GM19328 (cell line): ENCODE results near the gene STK31.
"Not testable (repeated sequence)": the region's sequence is repeated elsewhere in the genome, so short reads cannot be mapped to it uniquely, and the experiment has no call there.

Experiments used
- ATAC-seq: cut with Tn5 transposase; IDR thresholded peaks from one replicate; pipeline ENCODE4 v1.9.1; 2021; ENCODE audit warnings: mild to moderate bottlenecking, moderate library complexity; ENCODE audit not compliant: unreplicated experiment

STK31 gene

GRCh38 chr7:23787272-23787671 lies 77.3 kb downstream of the STK31 start:
- ATAC-seq = no peak

DNA sequence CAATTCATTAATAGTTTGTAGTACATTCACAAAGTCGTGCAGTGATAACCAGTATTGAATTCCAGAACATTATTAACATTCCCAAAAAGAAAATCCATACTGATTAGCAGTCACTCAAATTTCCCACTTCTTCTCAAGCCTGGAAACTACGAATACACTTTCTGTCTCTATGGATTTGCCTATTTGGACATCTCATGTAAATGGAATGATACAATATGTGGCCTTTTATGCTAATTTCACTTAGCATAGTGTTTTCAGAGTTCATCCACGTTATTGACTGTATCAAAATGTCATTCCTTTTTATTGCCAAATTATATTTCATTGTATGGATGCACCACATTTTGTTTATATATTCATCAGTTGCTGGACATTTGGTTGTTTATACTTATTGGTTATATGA lies 78.8 kb downstream of the STK31 start:
- ATAC-seq = no peak

DNA sequence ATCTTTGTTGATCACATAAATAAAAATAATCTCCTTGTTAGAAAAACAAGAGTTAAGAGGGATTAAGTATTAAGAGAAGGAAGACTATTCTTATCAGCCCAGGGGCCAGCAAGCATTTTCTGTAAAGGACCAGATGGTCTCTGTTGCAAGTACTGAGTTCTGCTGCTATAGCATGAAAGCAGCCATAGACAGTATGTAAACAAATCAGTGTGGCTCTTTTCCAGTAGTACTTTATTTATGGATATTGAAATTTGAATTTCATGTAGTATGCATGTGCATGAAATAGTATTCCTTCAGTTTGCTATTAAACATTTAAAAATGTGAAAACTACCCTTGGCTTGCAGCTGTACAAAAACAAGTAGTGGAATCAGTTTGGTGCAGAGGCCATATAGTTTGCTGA lies 81.7 kb downstream of the STK31 start:
- ATAC-seq = no peak

DNA sequence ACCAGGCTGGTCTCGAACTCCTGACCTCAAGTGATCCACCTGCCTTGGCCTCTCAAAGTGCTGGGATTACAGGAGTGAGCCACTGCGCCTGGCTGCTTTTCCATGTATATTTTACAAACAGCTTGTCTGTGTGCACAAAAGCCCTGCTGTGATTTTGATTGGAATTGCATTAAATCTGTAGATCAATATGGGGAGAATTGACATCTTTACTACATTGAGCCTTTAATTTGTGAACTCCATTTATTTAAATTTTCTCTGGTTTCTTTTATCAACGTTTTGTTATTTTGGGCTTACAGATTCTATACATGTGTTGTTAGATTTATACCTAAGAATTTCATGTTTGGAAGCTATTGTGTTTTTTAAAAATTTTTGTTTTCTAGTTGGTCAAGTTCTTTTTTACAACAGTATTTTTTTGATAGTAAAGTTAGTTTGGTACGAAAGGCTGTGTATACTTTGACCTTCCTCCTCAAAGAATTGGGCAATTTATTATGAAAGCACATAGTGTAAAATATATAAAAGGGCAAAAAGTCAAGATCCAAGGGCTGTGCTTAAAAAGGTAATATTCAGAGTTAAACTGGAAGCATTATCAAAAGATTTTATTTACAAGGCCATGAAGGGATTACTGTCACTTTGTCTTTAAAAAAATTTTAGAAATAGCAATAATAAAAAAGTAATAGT lies 92.8 kb downstream of the STK31 start:
- ATAC-seq = no peak

DNA sequence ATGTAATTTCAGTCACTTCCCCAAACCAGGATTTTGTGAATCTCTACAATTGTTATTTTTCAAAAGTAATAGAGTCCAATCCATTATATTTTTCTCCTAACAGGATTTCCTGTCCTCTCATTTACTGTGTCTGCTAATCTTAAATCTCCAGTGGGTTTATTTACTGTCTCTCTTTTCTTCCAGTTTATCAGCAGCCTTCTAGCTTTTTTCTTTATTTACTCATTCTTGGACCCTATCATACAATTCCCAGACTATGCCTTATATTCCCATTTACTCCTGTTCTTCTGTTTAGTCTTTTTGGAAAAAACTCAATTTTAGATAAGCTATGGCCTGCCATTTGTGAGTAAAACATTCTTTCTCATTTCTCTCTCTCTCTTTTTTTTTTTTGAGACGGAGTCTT lies 94.7 kb downstream of the STK31 start:
- ATAC-seq = no peak

GRCh38 chr7:23808421-23808820 lies 98.4 kb downstream of the STK31 start:
- no peak for ATAC-seq

DNA sequence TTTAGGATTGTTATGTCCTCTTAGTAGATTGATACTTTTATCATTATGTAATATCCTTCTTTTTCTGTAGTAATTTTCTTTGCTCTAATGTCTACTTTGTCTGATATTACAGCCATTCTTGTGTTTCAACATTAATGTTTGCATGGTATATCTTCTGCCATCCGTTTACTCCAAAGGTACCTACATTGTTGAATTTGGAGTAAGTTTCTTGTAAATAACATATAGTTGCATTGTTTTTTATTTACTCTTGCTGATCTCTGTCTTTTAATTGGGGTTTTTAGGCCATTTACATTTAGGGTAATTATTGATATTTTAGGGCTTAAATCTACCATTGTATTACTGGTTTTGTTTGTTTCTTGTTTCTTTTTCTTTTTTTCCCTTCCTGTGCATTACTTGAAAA lies 100.1 kb downstream of the STK31 start:
- ATAC-seq = no peak

- no peak for ATAC-seq
Measured at GRCh38 chr7:23811540-23811939, 101.5 kb downstream of the STK31 start.

DNA sequence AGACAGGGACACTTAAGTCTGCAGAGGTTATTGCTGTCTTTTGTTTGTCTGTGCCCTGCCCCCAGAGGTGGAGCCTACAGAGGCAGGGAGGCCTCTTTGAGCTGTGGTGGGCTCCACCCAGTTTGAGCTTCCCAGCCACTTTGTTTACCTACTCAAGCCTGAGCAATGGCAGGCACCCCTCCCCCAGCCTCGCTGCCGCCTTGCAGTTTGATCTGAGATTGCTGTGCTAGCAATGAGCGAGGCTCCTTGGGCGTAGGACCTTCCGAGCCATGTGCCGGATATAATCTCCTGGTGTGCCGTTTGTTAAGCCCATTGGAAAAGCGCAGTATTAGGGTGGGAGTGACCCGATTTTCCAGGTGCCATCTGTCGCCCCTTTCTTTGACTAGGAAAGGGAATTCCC lies 118.1 kb downstream of the STK31 start:
- ATAC-seq = not testable (repeated sequence)

DNA sequence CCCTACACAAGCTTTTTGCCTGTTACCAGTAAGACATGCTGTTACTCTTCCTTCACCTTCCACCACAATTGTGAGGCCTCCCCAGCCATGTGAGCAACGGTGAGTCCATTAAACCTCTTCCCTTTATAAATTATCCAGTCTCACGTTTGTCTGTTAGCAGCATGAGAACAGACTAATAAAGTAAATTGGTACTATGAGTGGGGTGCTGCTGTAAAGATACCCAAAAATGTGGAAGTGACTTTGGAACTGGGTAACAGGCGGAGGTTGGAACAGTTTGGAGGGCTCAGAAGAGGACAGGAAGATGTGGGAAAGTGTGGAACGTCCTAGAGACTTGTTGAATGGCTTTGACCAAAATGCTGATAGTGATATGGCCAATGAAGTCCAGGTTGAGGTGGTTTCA lies 122.7 kb downstream of the STK31 start:
- not testable (repeated sequence) for ATAC-seq

DNA sequence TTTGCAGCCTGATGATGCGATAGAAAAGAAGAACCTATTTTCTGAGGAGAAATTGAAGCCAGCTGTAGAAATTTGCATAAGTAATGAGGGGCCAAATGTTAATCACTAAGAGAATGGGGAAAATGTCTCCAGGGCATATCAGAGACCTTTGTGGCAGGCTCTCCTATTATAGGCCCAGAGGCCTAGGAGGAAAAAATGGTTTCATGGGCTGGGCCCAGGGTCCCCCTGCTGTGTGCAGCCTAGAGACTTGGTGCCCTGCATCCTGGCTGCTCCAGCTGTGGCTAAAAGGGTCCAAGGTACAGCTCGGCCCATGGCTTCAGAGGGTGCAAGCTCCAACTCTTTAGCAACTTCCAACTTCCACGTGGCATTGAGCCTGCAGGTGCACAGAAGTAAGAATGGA lies 123.4 kb downstream of the STK31 start:
- no peak for ATAC-seq

- not testable (repeated sequence) for ATAC-seq
Measured at GRCh38 chr7:23844837-23845236, 134.8 kb downstream of the STK31 start.

DNA sequence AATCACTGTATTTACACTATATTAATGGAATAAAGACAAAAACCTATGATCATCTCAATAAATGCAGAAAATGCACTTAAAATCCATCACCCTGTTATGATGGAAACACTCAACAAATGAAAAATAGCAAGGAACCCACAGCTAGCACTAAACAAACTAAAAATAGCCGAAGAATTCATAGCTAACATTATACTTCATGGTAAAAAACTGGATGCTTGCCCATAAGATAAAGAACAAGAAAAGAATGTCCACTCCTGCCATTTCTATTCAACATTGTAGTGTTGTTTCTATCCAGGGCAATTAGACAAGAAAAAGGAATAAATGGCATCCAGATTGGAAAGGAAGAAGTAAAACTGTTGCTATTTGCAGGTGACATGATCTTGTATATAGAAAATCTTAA lies 142.1 kb downstream of the STK31 start:
- no peak for ATAC-seq

DNA sequence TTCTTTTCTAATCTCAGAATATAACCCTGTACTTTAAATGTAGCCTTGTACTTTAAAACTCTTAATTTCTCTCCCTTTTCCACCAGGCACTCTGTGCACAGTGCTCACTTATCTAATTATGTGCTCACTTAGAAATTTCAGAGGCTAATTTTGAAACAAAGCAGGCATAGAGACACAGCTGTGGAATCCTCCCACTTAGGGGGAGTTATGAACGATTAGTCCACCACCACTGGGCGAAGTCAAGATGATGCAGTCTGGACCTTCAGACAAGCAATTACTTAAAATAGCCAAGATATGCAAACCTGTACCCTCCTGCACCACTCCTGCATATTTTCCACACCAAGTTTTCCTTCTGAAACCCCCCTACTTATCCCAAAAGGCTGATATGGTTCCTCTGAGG lies 143.0 kb downstream of the STK31 start:
- ATAC-seq = no peak

DNA sequence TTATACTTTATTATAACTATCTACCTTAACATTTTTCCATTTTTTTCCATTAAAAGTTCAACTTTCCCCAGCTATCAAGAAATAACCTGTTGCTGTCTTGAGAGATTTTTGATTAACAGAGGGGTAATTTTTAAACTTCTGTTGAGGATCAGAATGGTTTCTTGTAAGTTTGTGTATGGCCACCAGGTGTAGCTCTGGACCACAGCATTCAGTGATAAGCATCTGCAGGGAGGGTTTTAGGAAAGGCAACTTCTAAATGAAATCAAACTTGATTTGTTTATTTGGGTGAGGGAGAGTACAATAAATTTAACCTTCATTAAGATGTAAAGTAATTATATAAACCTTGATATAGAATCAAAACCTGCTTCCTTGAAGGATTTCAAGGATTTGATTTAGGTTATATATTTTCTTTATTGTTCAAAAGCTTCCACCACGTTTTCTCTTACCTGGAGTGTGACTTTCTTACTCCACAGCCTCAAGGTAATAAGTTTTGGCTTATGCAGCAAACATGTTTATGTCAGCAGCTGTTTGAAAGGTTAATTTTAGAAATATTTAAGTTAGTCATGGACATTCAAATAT lies 153.3 kb downstream of the STK31 start:
- ATAC-seq = no peak

DNA sequence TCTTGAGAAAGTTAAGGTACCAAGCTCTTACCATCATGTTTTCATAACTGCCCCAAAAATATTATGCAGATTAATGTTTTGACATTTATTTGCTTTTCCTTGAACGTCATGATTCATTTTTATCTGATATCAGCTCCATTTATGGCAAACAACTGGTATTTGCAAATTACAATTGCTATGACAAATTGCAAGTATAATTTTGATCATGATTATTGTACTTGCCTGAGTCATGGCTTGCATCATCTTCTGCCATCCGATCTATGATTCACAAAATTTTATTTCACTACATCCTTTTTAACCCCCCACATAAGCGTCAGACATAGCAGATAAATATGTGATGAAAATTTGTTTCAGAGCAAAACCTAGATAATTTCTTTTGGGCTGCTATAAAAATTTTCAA lies 155.0 kb downstream of the STK31 start:
- no peak for ATAC-seq

- no peak for ATAC-seq
Measured at GRCh38 chr7:23873306-23873705, 163.3 kb downstream of the STK31 start.

GRCh38 chr7:23876526-23876925 lies 166.5 kb downstream of the STK31 start:
- not testable (repeated sequence) for ATAC-seq
